Measurements from ENCODE around the gene FST. TPM values are rescaled to one million over a fixed set of nuclear protein-coding genes. Genes with fewer than 3 reads are reported as not detected.

The FST gene
- total and polyA plus RNA-seq, 2 of the 13 experiments (the other 11 are each of a cell fraction or from before 2014, with no cell fraction given) = 38.6 to 136 TPM

DNA sequence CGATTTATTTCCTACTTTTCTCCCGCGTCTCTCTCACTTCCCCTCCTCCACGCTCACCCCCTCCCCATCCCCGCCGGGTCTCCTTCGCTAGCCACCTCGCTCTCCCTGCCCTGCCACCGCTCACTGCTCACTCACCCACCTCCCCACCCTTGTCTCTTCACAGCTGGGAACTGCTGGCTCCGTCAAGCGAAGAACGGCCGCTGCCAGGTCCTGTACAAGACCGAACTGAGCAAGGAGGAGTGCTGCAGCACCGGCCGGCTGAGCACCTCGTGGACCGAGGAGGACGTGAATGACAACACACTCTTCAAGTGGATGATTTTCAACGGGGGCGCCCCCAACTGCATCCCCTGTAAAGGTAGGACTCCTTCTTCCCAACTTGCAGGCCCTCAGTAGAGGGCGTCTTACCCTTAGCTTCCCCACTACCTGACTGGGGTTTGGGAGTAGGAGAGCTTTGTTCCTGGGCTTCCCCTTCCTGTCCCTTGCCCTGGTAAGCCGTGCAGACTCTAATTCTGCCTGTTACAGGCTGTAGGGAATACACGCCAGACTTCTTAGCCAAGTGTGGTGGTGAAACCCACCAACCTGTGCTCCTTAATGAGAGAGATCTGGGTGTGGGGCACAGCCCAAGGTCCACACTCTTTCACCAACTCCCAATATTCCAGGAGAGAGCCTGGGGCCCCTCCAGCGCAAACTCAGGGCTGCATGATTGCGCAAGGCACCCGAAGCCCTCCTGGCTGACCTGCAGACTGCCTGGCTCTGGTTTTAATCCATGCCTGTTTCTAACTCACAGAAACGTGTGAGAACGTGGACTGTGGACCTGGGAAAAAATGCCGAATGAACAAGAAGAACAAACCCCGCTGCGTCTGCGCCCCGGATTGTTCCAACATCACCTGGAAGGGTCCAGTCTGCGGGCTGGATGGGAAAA lies 2.5 kb downstream of the FST start (continued):
- peak; percentile 64 for TF ChIP-seq ZNF574 (CRISPR knock-in tag; IDR thresholded peaks at IDR 0.05)
- no peak for TF ChIP-seq ZNF432 (CRISPR knock-in tag; IDR thresholded peaks at IDR 0.05; ENCODE audit: borderline replicate concordance)
- TF ChIP-seq ZNF790 (CRISPR knock-in tag; IDR thresholded peaks at IDR 0.05; ENCODE audit: borderline replicate concordance) = no peak; the same call in 1 of the 2 replicates
- TF ChIP-seq YEATS4 (CRISPR knock-in tag; IDR thresholded peaks at IDR 0.05; ENCODE audit: borderline replicate concordance) = no peak; the same call in none of the 2 replicates
- no peak for TF ChIP-seq FLYWCH1 (CRISPR knock-in tag; IDR thresholded peaks at IDR 0.05)
- peak; percentile 87 for TF ChIP-seq ZMYM4 (CRISPR knock-in tag; IDR thresholded peaks at IDR 0.05)
- no peak; the same call in 1 of the 2 replicates for TF ChIP-seq KDM4B (CRISPR knock-in tag; IDR thresholded peaks at IDR 0.05)
- no peak for TF ChIP-seq ZNF468 (CRISPR knock-in tag; IDR thresholded peaks at IDR 0.05)
- TF ChIP-seq JARID2 (CRISPR knock-in tag; IDR thresholded peaks at IDR 0.05; ENCODE audit: insufficient replicate concordance) = no peak
- TF ChIP-seq, protein P1, sequence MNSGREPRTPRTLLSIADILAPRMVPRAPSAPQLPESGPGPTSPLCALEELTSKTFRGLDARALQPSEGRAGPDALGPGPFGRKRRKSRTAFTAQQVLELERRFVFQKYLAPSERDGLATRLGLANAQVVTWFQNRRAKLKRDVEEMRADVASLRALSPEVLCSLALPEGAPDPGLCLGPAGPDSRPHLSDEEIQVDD (CRISPR knock-in tag; IDR thresholded peaks at IDR 0.05; ENCODE audit: borderline replicate concordance) = no peak
- TF ChIP-seq MTA1 (CRISPR knock-in tag; IDR thresholded peaks at IDR 0.05; ENCODE audit: borderline replicate concordance) = peak; percentile 88; the same call in 1 of the 2 replicates
- no peak; the same call in 1 of the 2 replicates for TF ChIP-seq ZSCAN25 (CRISPR knock-in tag; IDR thresholded peaks at IDR 0.05)
- TF ChIP-seq ISL2 (CRISPR knock-in tag; IDR thresholded peaks at IDR 0.05) = peak; percentile 62
- peak; percentile 75; the same call in 1 of the 2 replicates for TF ChIP-seq KDM2A (CRISPR knock-in tag; IDR thresholded peaks at IDR 0.05; ENCODE audit: borderline replicate concordance, low read depth)
- no peak for TF ChIP-seq SMARCE1 (IDR thresholded peaks at IDR 0.05; ENCODE audit: borderline replicate concordance)
- TF ChIP-seq CHD2 (IDR thresholded peaks at IDR 0.05; ENCODE audit: low read depth, low read length) = no peak
- TF ChIP-seq, protein P2, sequence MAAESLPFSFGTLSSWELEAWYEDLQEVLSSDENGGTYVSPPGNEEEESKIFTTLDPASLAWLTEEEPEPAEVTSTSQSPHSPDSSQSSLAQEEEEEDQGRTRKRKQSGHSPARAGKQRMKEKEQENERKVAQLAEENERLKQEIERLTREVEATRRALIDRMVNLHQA (CRISPR knock-in tag; IDR thresholded peaks at IDR 0.05) = no peak
- TF ChIP-seq FIP1L1 (IDR thresholded peaks at IDR 0.05; ENCODE audit: borderline replicate concordance, insufficient read depth, low read depth, low read length) = no peak
- TF ChIP-seq ZNF766 (CRISPR knock-in tag; IDR thresholded peaks at IDR 0.05; ENCODE audit: borderline replicate concordance) = no peak
- no peak for TF ChIP-seq RORA (CRISPR knock-in tag; IDR thresholded peaks at IDR 0.05)
- no peak for TF ChIP-seq ZNF235 (CRISPR knock-in tag; IDR thresholded peaks at IDR 0.05; ENCODE audit: borderline replicate concordance)
- no peak for TF ChIP-seq CREM (IDR thresholded peaks at IDR 0.05)
- TF ChIP-seq CREM (CRISPR knock-in tag; IDR thresholded peaks at IDR 0.05) = no peak
- TF ChIP-seq KDM5A (IDR thresholded peaks at IDR 0.05; ENCODE audit: borderline replicate concordance, low read length) = peak; percentile 43; the same call in 1 of the 2 replicates
- no peak for TF ChIP-seq SSRP1 (CRISPR knock-in tag; IDR thresholded peaks at IDR 0.05)
- no peak for TF ChIP-seq THYN1 (CRISPR knock-in tag; IDR thresholded peaks at IDR 0.05; ENCODE audit: borderline replicate concordance, low read depth)
- TF ChIP-seq ZNF549 (CRISPR knock-in tag; IDR thresholded peaks at IDR 0.05) = peak; percentile 90; the same call in 1 of the 2 replicates
- TF ChIP-seq ZNF761 (CRISPR knock-in tag; conservative IDR thresholded peaks at IDR 0.05) = 0 out of 2 replicates have a peak, but pooled peaks have one; percentile 72

Data from HepG2 (cell line).